HG03064 (cell line): ENCODE data around the gene TAF3.

Source experiments
- ATAC-seq: cut with Tn5 transposase; IDR thresholded peaks from one replicate; pipeline ENCODE4 v1.9.1; 2021; ENCODE audit warnings: low read depth; ENCODE audit not compliant: unreplicated experiment

The TAF3 gene

GRCh38 chr10:8054494-8055407, 236.4 kb downstream of the TAF3 start, which contains the start of gene GATA3:
GATA3 (plus strand) TSS chr10:8054688; CDS start chr10:8055656, 968 bp downstream.
- ATAC-seq = peak; percentile 35

- ATAC-seq = no peak
Measured at GRCh38 chr10:8055420-8056349, 237.4 kb downstream of the TAF3 start.

- no peak for ATAC-seq
Measured at GRCh38 chr10:8056378-8056777, 238.1 kb downstream of the TAF3 start.

- ATAC-seq = no peak
Measured at GRCh38 chr10:8056871-8057331, 238.6 kb downstream of the TAF3 start.

GRCh38 chr10:8057636-8058273, 239.4 kb downstream of the TAF3 start:
- ATAC-seq = no peak

- no peak for ATAC-seq
Measured at GRCh38 chr10:8058274-8059111, 240.2 kb downstream of the TAF3 start.

- ATAC-seq = no peak
Measured at GRCh38 chr10:8059191-8059936, 241.1 kb downstream of the TAF3 start.

- ATAC-seq = peak; percentile 47
Measured at GRCh38 chr10:8060010-8060703, 241.9 kb downstream of the TAF3 start.

GRCh38 chr10:8060704-8061121, 242.4 kb downstream of the TAF3 start:
- no peak for ATAC-seq

- no peak for ATAC-seq
Measured at GRCh38 chr10:8061274-8062211, 243.2 kb downstream of the TAF3 start.

GRCh38 chr10:8063128-8063908, 245.0 kb downstream of the TAF3 start:
- ATAC-seq = no peak

GRCh38 chr10:8063935-8064334, 245.6 kb downstream of the TAF3 start:
- no peak for ATAC-seq

GRCh38 chr10:8064436-8064835, 246.1 kb downstream of the TAF3 start:
- ATAC-seq = no peak

- ATAC-seq = no peak
Measured at GRCh38 chr10:8065651-8066050, 247.3 kb downstream of the TAF3 start.

- no peak for ATAC-seq
Measured at GRCh38 chr10:8066124-8066523, 247.8 kb downstream of the TAF3 start.
